Sigmoid colon (tissue), 4 donors: Measurements from ENCODE around the gene ACOXL.

Source experiments
- CTCF ChIP-seq, 4 experiments: fragments of 450-650 bp in 3 of 4; fragments of 200-600 bp in 1 of 4; IDR thresholded peaks; one replicate each; pipeline ENCODE4 v1.5.1; 2016 to 2019; ENCODE audit warnings: antibody characterized with exemption in 4 of 4, mild to moderate bottlenecking in 3 of 4, moderate library complexity in 2 of 4
- EP300 ChIP-seq, 4 donors: sonication (generic); formaldehyde crosslinking; IDR thresholded peaks; one replicate each; pipeline ENCODE4 v1.6.1; 2017; ENCODE audit warnings: antibody characterized with exemption in 4 of 4
- POLR2AphosphoS5 ChIP-seq, 4 donors: sonication (generic); formaldehyde crosslinking; IDR thresholded peaks; one replicate each; pipeline ENCODE4 v1.6.1; 2017; ENCODE audit warnings: antibody characterized with exemption in 4 of 4

- no peak for TF ChIP-seq CTCF (IDR thresholded peaks at IDR 0.05)
- TF ChIP-seq POLR2AphosphoS5 (IDR thresholded peaks at IDR 0.05), result no peak
- no peak for TF ChIP-seq EP300 (IDR thresholded peaks at IDR 0.05)
Measured at GRCh38 chr2:110957293-110957692, 224.9 kb downstream of the ACOXL start.
